HG03442 (cell line): Measurements from ENCODE around the gene PLA2G4E.

Experiments
- ATAC-seq: cut with Tn5 transposase; IDR thresholded peaks from one replicate; pipeline ENCODE4 v1.9.1; 2021; ENCODE audit warnings: mild to moderate bottlenecking, moderate library complexity; ENCODE audit not compliant: unreplicated experiment

Gene PLA2G4E

GRCh38 chr15:42053010-42053409 lies 32.2 kb upstream of the PLA2G4E start:
- no peak for ATAC-seq

- ATAC-seq, result no peak
Observed at GRCh38 chr15:42050484-42051255, 29.8 kb upstream of the PLA2G4E start.

- ATAC-seq, result no peak
Observed at GRCh38 chr15:42048821-42049200, 28.0 kb upstream of the PLA2G4E start.

GRCh38 chr15:42048080-42048820 lies 27.4 kb upstream of the PLA2G4E start:
- no peak for ATAC-seq

GRCh38 chr15:42046597-42046996 lies 25.8 kb upstream of the PLA2G4E start:
- no peak for ATAC-seq

GRCh38 chr15:42045211-42045615 lies 24.4 kb upstream of the PLA2G4E start:
- ATAC-seq, result no peak

GRCh38 chr15:42042602-42043400 lies 22.0 kb upstream of the PLA2G4E start:
- no peak for ATAC-seq

- no peak for ATAC-seq
Observed at GRCh38 chr15:42038401-42038800, 17.6 kb upstream of the PLA2G4E start.

GRCh38 chr15:42037656-42038055 lies 16.8 kb upstream of the PLA2G4E start:
- ATAC-seq, result no peak

- ATAC-seq, result no peak
Observed at GRCh38 chr15:42036966-42037365, 16.1 kb upstream of the PLA2G4E start.

- no peak for ATAC-seq
Observed at GRCh38 chr15:42036112-42036905, 15.5 kb upstream of the PLA2G4E start.

- ATAC-seq, result peak; percentile 50
Observed at GRCh38 chr15:42035435-42035761, 14.6 kb upstream of the PLA2G4E start.

GRCh38 chr15:42034628-42035434 lies 14.0 kb upstream of the PLA2G4E start:
- peak; percentile 16 for ATAC-seq

- no peak for ATAC-seq
Observed at GRCh38 chr15:42033214-42033873, 12.5 kb upstream of the PLA2G4E start.

GRCh38 chr15:42032376-42033213 lies 11.8 kb upstream of the PLA2G4E start:
- ATAC-seq, result no peak

- no peak for ATAC-seq
Observed at GRCh38 chr15:42031198-42031915, 10.5 kb upstream of the PLA2G4E start.

GRCh38 chr15:42027521-42027920 lies 6.7 kb upstream of the PLA2G4E start:
- no peak for ATAC-seq

- no peak for ATAC-seq
Observed at GRCh38 chr15:42024303-42024702, 3.5 kb upstream of the PLA2G4E start.
